Effector CD8-positive, alpha-beta T cell (primary cell): ENCODE results near the gene LZTR1.

Source experiments
- DNase-seq: peaks from one replicate; lab custom pipeline; 2025; lab: John Stamatoyannopoulos, UW

Gene LZTR1

DNA sequence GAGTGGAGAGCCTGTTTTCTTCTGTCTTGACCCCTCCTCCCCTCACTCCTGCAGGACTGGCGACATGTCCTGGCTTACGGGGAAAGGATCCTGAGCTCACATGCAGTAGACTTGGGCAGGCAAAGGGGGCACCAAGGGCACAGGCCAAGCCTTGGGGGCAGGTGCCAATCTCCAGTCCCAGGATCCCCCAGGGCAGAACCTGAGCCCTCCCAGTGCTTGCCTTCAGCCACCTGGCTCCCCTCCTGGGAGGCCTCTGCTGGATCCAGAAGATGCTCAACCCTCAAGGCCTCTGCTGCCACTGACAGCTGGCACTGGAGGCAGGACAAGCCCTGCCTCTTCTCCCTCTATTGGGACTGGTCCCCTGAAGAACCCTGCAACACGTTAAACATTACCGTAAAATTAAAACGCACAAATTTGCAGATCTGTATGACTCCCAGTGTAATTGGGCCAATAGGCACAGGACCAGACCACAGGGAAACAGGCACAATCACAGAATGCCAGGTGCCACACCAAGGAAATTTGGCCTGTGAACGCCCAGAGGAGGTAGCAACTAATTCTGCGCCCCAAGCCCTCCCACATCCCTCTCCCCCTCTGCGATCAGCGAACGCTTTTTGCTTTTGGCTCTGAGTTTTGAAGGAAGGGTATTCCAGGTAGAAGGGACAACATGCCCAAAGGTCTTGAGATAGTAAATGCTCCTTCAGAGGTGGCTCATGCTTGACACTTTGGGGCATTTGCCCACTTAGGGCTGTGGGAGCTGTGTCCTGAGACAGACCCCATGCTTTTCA is 967 bp upstream of the LZTR1 start:
- DNase-seq, result no peak

DNA sequence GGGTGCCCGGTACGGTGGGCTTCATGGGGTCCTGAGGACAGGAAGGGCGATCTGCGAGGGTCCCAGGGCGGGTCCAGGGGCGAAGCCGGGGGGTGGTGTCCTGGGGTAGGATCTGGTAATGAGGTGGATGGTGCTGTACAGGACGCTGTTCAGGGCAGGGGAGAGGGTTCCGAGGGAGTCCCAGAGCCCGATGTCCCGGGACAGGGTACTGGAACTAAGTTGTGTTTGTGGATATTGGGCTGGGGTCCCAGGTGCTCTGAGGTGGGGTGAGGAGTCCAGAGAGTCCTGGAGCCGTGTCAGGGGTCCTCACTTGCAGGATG is 426 bp downstream of the LZTR1 start:
- no peak for DNase-seq

DNA sequence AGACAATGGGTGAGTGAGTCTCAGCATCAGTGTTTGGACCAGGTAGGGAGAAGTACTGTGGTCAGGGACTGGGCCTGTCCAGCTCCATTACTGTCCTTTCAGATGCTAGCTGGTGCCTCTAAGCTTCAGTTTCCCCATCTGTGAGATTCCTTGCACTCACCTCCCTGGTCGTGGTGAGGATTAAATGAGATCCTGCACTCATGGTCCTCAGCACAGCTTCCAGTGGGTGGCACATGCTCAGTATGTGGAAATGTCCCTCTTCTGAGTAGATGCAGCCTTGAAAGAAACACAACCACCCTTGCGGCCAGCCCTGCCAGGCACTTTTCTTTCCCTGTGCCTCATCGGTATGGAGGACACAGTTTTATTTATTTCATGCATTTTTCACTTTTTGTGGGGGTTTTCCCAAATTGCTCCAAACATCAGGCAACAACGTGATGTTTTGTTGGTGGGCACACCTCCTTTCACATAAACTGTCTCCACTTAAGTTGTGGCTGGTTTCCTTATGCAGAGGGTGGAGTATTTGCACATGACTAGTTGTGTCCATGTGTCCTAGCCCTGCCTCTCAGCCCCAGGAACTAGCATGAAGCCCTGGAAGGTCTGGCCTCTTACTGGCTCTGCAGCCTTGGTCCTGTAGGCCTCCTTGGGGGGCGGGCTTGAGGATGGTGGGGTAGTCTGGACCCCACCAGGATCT is 1.1 kb downstream of the LZTR1 start:
- DNase-seq, result no peak

DNA sequence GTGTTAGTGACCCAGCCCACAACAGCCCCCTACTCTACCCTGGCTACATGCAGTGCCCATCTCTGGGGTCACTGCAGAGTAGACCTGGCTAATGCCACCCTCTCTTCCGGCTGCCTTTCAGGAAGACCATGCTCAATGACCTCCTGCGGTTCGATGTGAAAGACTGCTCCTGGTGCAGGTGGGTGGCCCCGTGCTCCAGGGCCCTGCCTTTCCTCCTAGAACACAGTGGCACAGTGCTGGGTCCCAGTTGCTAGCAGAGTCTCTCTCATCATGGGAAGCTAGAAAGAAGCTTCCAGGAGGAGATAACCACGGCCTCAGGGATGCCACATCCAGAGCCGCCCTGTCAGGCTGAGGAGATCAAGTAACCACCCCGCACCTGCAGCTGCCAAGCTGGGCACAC is 3.6 kb downstream of the LZTR1 start:
- DNase-seq, result no peak

DNA sequence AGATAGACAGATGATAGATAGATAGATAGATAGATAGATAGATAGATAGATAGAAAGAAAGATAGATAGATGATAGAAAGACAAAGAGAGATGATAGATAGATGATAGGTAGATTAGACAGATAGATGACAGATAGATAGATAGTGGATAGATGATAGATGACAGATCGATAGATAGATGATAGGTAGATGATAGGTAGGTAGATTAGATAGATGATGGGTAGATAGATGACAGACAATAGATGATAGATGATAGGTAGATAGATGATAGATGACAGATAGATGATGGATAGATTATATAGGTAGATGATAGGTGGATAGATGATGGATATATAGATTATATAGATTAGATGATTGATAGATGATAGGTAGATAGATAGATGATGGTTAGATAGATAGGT is 4.3 kb downstream of the LZTR1 start:
- no peak for DNase-seq

DNA sequence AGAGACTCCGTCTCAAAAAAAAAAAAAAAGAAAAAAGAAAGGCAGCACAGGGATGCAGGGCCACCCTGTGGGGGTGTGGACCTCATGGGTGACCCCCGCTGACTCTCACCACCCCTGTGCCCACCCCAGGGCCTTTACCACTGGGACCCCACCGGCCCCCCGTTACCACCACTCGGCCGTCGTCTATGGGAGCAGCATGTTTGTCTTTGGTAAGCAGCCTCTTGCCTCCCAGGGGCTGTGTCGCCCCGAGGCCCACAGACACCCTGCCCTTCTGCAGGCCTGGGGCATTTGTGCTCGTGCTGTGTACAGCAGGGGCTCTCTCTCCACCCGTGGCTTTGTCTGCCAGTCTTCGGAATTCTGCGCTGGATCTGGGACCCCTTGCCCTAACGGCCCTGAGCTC is 5.3 kb downstream of the LZTR1 start:
- no peak for DNase-seq

DNA sequence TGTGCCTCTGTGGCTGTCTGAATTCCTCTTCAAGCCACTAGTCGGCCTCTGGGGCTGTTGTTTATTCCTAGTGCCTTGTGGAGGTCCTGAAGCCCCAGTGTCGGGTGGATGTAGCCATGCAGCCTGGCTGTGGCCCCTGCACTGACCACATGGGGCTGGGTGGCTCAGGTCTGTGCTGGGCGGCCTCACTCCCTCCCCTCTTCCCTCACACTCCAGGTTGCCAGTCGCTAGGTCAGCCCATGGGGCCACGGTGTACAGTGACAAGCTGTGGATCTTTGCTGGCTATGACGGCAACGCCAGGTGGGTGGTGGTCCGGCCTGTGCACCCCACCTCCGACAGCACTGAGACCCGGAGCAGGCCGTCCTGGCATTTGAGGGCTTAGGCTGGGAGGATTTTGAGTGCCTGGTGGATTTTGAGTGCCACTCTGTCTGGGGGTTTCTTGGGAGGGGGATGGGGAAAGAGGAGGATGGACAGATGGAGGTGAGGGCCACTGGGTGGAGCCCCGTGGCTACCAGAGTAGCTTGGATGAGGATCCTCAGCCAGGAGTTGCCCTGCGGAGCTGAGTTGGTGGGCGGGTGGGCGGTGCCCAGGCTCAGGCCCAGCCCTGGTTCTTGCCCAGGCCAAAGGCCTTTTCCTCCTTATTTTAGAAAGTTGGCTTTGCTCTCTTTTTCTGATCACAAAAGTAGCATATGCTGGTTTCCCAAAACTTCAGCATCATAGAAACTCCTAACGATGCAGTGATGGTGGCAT is 6.7 kb downstream of the LZTR1 start:
- no peak for DNase-seq

DNA sequence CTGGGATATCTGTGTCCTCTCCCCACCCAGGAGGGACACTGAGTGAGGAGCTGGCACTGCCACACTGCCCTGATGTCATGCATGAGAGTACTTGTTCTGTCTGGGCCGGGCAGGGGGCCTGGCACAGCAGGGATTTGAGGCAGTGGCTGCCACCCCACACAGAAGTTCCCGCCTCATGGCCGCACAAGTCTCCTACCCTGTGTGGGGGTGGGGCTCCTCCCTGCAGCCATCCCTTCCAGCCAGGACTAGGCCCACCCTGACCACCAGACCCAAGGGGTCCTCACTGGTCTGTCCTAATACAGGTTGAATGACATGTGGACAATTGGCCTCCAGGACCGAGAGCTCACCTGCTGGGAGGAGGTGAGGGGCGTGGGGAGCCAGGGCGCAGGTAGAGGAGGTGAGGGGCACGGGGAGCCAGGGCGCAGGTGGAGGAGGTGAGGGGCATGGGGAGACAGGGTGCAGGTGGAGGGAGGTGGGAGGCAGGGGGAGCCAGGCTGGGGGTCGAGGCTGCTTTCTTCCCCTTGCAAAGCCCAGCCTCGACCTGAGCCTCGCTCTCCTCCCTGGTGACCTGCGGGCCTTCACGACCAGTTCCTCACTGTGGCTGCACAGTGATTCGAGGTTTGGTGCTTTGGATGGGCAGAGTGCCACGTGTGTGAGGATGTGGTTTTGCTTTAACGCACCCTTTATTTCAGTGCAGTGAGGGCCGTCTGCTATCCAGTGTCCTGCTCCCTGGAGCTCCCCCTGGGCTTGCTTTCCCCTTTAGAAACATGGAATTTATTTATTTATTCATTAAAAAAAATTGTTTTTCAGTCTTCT is 7.4 kb downstream of the LZTR1 start:
- no peak for DNase-seq

DNA sequence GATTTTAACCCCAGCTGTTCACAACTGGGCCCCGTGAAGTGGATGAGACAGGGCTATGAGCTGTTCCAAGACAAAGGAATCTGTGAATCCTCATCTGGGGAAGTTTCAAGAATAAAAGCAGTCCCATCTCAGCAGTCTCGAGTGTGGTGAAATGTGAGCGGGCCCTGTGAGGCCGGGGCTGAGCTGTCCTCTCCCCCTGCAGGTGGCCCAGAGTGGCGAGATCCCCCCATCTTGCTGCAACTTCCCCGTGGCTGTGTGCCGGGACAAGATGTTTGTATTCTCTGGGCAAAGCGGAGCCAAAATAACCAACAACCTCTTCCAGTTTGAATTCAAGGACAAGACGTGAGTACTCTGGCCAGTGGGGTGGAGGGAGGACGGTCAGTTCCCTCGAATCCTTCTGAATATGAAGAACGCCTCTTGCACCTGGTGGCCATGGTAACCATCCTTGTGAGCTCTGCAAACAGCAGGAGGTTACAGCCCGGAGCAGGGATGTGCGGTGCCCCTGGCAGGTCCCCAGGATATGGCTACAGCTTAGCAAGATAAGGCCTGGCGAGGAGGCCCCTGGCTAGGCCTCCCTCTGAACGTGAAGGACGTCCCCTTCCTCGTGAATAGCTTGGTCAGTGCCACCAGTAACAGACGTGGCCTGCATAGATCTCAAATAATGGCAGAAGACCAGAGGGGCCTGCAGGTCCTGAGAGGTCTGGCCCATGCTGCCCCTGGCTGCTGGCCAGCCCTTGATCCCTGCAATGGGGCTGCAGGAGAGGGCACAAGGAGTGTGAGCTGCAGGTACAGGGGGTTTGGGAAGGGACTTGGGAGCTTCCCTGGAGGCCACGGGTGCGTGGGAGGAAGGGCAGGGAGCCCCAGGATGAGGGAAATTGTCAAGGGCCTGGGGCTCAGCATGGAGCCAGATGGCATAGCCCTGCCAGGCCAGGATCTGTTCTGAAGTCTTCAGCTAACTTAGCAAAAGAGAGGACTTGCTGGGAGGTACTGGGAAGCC is 8.4 kb downstream of the LZTR1 start:
- DNase-seq, result no peak

DNA sequence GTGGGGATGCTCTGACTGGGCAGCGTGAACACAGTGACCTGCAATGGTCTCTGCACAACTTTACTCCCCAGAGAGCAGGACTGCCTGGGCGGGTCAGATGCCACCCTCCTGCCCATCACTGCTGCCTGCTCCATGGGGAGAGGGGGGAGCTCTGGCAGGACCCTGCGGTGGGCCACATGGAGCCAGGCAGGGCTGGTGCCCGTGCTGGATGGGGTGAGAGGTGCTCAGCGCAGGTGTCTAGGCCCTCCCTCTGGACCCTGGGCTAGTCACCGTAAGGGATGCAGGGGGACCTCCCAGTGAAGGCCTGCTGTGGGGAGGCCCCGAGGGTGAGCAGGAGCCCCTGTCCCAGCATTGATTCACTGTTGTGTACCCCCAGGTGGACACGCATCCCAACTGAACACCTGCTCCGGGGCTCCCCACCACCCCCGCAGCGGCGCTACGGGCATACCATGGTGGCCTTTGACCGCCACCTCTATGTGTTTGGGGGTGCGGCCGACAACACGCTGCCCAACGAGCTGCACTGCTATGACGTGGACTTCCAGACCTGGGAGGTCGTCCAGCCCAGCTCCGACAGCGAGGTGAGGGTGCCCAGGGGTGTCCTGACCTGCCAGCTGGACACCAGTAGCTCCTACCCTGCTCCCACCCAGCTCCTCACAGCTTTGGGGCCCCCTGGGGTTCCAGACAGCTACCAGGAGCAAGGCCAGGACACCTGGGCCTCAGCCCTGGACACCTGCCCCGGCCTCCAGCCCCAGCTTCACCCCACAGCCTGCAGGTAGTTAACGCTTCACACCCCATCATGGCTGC is 9.4 kb downstream of the LZTR1 start:
- no peak for DNase-seq

DNA sequence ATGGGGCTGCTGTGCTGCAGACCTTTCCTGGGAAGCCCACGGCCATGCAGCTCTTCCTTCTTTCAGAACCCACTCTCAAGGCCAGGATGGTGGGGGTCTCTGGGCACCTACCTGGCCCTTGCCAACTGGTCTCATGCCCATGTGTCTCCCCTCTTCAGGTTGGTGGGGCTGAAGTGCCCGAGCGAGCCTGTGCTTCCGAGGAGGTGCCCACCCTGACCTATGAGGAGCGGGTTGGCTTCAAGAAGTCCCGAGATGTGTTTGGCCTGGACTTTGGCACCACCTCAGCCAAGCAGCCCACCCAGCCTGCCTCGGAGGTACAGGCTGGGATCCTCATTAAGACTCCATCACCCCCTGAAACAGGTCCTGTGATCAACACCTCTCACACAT is 10.0 kb downstream of the LZTR1 start:
- no peak for DNase-seq

DNA sequence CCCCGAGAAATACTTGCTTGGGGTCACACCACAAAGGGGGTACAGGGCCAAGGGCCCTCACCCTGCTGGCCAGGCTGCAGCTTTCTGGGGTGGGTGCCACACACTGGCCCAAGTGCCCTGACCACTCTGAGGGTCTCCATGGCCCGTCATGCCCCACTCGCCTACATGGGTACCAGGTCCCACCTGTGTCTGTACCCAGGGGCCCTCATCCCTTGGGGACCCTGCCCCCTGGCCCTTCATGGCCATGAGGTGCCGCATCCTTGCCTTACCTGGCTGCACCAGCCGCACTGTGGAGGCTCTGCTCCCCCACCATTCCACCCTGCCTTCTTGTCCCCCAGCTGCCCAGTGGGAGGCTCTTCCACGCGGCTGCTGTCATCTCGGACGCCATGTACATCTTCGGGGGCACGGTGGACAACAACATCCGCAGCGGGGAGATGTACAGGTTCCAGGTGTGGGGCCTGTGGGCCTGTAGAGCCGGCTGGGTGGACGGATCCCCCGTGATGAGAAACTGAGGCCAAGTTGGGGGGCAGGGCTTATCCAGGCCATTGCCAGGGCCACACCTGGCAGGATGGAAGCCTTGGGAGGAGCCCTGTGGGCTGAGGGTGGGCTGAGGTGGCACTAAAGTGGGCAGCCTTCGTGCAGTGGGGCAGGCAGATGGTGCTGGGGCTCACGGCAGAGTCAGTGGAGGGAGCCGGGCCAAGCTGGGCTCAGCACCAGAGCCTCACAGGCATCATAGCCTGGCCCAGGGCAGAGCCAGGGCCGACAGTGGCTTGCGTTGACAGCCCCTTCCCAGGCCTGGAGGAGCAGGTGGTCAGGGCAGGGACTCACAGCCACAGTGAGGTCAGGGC is 10.6 kb downstream of the LZTR1 start:
- DNase-seq, result no peak

DNA sequence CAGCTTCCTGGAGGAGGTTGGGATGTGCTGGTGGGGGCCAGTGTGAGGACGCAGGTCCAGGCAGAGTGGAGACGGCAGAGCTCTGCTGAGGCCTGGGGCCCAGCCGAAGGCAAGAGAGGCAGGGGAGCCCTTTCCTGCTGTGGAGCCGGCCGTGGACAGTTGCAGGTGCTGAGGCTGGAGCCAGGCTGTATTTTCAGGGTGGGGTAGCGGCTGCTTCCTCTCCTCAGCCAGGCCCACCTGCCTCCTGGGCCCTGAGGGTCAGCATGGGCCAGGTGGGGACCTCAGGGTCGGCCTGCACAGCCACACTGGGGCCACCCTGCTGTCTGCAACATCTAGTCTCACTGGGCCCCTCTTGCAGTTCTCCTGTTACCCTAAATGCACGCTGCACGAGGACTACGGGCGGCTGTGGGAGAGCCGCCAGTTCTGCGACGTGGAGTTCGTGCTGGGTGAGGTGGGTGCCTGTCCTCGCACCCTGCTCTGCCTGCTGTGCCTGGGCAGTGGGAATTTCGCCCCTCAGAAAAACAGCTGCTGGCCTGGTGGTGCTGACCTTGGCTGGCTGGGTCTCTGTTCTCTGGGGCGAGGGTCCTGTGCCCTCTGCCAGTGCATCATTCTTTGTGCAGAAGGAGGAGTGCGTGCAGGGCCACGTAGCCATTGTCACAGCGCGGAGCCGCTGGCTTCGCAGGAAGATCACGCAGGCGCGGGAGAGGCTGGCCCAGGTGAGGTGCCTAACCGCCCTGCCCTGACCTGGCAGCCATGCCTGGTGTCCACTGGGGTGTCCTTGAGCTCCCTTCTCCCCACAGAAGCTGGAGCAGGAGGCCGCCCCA is 11.4 kb downstream of the LZTR1 start:
- no peak for DNase-seq

DNA sequence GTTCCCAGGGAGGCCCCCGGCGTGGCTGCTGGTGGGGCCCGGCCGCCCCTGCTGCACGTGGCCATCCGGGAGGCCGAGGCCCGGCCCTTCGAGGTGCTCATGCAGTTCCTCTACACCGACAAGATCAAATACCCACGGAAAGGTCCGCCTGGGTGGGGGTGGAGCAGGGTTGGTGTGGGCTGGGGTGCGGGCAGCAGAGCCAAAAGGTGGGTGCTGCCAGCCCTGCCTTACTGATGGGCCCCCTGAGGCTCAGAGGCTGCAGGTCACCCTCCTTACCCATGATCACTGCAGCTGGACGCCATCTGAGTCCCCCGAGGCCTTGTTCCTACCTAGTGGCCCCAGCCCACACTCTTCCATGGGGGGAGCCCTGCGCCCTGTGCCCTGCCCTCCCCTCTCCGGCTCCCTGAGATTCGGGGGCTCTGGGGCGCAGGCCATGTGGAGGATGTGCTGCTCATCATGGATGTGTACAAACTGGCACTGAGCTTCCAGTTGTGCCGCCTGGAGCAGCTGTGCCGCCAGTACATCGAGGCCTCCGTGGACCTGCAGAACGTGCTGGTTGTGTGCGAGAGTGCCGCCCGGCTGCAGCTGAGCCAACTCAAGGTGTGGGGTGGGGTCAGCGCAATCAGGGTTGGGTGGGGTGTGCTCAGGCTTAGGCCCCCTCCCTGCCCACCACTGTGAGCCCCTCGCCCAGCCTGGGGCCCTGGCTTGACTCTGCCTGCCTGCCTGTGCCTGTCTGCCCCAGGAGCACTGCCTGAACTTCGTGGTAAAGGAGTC is 12.2 kb downstream of the LZTR1 start:
- DNase-seq, result no peak

DNA sequence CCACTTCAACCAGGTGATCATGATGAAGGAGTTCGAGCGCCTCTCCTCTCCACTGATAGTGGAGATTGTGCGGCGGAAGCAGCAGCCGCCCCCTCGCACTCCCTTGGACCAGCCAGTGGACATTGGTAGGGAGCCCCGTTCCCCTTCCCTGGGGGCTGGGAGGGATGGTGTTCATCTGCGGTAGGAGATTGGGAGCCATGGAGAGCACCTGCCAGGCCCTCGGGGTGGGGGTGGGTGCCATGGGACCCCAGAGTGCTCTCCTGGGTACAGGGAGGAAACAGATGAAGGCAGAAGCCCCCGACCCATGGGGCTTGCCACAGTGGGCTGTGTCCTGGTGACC is 12.8 kb downstream of the LZTR1 start:
- DNase-seq, result no peak

DNA sequence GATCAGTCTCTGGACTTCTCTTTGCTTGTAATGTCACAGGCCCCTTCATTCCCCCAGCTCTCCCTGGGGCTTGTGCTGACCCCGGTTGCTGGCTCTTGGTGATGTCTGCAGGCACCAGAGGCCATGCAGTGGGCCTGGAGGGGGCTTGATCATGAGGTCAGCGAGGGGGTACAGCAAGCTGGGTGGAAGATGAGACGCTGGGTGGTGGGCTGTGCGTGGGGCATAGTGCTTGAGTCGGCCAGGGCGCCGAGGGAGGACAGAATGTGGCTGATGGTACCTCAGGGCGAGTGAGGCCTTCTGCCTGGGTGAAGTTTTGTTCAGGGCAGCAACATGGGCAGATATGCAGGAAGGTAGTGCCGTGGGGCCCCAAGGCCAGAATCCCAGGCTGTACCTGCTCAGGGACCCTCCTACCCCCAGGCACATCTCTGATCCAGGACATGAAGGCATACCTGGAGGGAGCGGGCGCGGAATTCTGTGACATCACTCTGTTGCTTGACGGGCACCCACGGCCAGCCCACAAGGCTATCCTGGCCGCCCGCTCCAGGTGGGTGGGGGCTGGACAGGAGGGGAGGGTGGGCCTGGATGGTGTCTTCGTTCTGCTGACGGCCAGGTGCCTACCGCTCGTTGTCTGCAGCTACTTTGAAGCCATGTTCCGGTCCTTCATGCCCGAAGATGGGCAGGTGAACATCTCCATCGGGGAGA is 13.4 kb downstream of the LZTR1 start:
- no peak for DNase-seq

DNA sequence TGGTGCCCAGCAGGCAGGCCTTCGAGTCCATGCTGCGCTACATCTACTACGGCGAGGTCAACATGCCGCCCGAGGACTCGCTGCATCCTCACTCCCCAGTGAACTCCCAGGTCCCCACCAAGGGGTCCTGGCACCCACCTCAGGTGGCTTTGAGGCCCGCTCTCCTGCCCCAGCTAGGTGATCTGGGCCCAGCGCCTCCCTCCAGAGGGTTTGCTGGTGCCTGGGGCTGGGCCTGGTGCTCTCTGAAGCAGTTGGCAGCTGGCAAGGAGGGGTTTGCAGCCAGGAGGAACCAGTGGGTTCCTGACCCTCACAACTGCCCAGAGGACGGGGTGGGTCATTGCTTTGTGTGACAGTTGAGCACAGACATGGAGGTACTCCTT is 13.9 kb downstream of the LZTR1 start:
- DNase-seq, result no peak
